ENCODE data around the gene IMP4.
A peak's percentile ranks its signal among the peaks of the same experiment; 100 is the strongest.
"Not testable (repeated sequence)": the region's sequence is repeated elsewhere in the genome, so short reads cannot be mapped to it uniquely, and the experiment has no call there.

IMP4 gene, protein sequence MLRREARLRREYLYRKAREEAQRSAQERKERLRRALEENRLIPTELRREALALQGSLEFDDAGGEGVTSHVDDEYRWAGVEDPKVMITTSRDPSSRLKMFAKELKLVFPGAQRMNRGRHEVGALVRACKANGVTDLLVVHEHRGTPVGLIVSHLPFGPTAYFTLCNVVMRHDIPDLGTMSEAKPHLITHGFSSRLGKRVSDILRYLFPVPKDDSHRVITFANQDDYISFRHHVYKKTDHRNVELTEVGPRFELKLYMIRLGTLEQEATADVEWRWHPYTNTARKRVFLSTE

DNA sequence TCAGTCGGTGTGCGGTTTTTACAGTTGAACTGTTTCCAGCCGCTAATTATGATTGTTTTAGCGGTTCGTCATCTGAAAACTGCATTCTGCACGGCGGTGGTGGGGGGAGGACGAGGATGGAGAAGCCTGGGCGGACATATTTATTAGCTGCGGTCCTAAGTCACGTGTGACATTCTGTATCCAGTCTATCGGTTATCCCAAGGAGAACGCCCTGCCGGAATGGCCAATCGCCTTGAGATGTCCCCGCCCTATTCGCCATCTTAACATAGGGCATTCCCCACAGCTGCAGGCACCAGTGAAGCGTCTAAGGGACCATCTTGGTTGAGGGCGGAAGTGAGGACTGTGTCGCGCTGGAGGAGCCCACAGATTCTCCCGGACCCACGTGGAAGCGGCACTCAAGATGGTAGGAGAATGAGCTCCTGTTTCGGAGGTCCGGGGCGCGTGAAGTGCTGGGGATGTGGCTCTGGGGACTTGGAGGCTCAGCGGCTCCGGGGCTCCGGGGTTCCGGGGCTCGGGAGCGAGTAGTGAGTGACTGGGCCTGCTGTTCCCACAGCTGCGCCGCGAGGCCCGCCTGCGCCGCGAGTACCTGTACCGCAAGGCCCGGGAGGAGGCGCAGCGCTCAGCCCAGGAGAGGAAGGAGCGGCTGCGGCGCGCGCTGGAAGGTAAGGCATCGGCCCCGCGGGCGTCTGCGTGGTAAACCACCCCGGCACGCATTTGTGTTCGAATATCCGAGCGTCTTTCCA lies at the start of gene IMP4:
Gene IMP4 (plus strand): TSS at position 365 of the 743 bp plus-strand sequence. CDS start 36 bp downstream, at position 401.
- DNase-seq (ENCODE audit: low spot score) = peak; percentile 99

DNA sequence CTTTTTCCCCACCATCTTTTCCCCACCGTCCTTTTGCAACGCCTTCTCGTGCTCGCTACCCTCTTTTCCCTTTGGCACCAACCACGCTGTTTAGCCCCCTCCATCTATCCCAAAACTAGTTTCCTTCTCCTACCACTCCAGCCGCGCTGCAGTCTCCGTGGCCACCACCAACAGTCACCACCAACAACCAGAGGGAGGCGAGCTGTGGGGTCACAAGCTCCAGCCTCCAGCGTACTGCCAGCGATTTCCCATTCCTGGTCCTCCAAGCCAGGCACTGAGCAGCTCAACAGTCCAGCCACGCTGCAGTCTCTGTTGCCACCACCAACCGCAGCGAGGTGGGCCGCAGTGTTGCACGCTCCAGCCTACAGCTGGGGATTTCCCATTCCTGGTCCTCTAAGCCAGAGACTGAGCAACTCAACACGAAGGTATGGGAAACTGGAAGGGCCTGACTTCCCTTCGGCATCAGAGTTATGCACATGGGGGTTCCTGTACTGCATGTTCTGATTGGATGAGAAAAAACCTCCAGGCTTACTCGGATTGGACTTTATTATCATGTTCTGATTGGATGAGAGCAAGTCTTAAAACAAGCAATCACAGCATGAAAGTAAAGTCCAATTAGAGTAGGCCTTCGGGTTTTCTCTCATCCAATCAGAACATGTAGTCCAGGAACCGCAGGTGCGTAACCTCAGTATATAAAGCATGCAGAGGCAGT lies 42.3 kb upstream of the IMP4 start:
- no peak for DNase-seq (ENCODE audit: low spot score)

GRCh38 chr2:130300970-130301348 lies 41.7 kb upstream of the IMP4 start:
- DNase-seq (ENCODE audit: low spot score) = no peak

DNA sequence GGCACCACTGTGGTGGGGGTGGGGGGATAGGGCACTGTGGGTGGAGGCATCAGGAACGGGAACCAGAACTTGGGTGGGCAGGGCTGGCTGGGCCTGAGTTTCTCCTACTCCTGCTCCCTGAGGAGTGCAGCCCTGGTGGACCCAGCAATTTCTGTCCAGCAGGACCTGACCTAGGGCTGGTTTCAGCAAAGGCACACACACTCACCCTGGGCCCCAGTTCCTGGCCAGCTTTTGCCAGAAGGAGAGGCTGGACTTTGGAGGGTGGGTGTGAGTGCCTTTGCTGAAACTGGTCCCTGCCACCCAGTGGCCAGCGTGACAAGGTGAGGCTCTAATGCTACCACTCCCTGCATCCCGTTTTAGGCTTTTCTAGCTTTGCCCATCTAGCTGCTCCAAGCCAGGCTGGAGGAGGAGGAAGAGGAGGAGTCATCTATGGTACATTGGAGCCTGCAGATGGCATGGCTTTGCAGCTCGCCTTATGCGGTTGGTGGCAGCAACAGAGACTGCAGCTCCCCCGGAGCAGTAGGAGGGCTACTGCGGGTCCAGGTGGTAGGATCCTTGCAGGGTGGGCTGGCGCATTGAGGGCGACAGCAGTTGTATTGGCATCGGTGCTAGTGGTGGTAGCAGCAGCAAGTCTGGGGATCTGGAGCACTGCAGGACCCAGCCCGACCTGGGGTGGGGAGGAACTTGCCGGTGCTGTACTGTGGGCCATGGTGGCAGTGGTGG lies 40.4 kb upstream of the IMP4 start:
- no peak for DNase-seq (ENCODE audit: low spot score)

DNA sequence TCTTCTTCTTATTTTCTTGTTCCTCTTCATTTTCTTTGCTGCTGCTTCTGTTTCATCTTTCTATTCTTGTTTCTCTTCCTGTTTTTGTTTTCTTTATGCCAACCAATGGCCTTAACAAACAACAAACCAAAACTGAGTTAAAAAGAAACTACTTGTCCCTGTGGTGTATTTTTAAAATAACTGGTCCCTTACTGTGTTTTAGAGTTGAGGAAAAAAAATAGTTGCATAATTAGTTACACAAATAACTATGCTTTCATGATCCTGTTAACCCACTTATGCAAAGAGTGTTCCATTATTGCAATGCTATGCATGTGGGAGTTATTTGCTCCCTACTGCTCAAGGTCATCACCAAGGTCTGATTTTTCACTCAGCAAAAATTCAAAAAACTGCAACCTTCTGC lies 39.5 kb upstream of the IMP4 start:
- DNase-seq (ENCODE audit: low spot score) = no peak

DNA sequence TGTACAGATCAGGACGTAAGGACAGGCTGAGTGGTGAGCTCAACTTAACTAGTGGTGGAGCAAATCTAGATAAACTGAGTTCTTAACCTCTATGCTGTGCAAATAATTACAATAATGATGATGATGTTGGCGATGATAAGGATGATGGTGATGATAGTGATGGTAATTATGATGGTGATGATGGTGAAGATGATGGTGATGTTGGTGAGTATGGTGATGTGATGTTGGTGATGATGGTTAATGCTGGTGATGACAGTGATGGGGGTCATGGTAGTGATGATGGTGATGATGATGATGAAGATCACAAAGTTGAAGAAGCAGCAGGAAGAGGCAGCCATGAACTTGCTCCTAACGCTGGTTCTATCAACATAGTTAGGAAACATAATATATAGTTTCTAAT lies 38.0 kb upstream of the IMP4 start:
- DNase-seq (ENCODE audit: low spot score) = no peak

DNA sequence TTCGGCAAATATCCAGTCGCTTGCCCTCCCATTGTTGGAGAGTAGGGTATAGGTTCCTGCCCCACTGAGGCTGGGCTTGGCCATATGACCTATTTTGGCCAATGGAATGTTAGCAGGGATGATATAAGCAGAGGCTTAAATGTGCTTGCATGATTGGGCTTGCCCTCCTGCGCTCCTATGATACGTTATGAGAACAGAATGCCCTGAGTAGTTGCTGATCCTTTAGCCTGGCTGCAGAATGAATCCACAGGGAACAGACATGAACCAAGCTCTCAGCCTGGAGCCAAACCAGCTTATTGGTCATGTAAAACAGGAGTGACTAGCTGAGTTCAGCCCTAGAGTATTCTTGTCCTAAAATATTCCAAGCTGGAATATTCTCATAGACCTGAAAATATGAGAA lies 34.8 kb upstream of the IMP4 start:
- DNase-seq (ENCODE audit: low spot score) = no peak

- no peak for DNase-seq (ENCODE audit: low spot score)
Observed at GRCh38 chr2:130310881-130311280, 31.8 kb upstream of the IMP4 start.

- no peak for DNase-seq (ENCODE audit: low spot score)
Observed at GRCh38 chr2:130313812-130314334, 28.8 kb upstream of the IMP4 start.

GRCh38 chr2:130314377-130314776 lies 28.3 kb upstream of the IMP4 start:
- DNase-seq (ENCODE audit: low spot score) = no peak

DNA sequence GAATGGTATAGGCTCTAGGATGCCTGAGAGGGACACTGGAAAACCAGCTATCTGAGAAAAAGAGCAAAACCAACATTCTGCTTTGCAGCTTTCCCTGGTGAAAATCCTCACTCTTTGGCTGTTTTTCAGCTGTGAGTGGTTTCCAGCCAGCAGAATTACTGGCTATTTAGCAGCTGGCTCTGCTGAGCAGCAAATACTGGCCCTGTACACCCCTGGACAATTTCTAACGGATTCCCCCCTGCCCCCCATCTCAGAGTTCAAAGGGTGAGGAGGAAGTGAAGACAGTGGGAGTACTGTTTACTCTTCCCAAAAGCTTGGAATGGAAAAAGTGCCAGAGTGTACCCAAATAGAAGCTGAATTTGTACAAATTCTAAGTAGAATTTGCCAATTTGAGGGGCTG lies 26.1 kb upstream of the IMP4 start:
- DNase-seq (ENCODE audit: low spot score) = no peak

DNA sequence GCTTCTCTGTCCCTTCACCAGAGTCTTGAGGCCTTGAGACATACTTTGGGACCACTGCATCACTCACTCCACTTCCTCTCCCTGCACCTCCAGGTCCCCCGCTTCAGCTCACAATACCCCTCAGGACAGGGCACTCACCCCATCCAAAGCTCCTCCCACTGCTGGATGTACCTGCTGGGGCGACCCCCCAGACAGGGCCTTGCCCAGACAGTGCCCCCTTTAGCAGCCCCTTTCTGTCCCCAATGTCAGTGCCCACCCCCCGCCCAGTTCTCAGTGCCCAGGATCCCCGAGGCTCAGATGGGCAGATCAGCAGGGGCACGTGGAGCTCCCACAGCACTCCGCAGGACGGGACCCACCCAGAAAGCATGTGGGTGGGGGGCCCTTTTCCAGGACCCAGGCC lies 23.8 kb upstream of the IMP4 start:
- DNase-seq (ENCODE audit: low spot score) = no peak

- no peak for DNase-seq (ENCODE audit: low spot score)
Observed at GRCh38 chr2:130319536-130319935, 23.2 kb upstream of the IMP4 start.

DNA sequence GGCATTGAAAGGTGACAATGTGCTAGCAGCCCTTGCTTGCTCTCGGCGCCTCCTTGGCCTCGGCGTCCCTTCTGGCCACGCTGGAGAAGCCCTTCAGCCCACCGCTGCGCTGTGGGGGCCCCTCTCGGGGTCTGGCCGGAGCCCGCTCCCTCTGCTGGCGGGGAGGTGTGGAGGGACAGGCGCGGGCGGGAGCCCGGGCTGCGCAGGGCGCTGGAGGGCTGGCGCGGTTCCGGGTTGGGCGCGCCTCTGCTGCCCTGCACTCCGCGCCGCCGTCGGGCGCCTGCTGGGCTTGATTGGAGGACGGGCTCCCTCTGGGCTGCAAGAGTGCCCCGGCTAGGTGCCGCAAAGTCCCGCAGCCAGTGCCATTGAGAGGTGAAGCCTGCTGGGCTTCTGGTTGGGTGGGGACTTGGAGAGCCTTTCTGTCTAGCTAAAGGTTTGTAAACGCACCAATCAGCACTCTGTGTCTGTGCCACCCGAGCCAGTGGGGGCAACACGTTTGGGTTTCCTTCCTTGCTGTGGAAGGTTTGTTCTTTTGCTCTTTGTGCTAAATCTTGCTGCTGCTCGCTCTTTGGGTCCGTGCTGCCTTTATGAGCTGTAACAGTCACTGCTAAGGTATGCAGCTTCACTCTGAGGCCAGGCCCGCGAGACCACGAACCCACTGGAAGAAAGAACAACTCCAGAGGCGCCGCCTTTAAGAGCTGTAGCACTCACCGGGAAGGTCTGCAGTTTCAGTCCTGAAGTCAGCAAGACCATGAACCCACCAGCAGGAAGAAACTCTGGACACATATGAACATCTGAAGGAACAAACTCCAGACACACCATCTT lies 14.8 kb upstream of the IMP4 start:
- DNase-seq (ENCODE audit: low spot score) = no peak

DNA sequence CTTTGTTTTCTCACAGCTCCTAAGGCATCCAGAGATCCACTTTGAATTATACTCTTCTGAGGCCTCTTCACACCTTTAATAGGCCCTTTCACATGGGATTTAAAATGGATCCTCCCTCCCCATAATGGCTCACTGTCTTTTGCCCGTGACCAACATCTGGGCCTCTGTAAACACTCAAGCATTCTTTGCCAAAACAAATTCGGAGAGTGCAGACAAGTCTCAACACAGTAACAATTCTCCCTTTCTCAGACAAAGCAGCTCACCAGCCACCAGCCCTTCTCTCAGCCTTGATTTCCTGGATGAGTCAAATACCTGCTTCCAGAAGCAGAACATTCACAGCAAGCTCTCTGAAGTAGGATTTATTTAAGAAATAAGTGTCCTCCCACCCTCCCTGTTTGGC lies 14.0 kb upstream of the IMP4 start:
- DNase-seq (ENCODE audit: low spot score) = no peak

GRCh38 chr2:130332271-130333073 lies 10.2 kb upstream of the IMP4 start:
- peak; percentile 80 for DNase-seq (ENCODE audit: low spot score)

DNA sequence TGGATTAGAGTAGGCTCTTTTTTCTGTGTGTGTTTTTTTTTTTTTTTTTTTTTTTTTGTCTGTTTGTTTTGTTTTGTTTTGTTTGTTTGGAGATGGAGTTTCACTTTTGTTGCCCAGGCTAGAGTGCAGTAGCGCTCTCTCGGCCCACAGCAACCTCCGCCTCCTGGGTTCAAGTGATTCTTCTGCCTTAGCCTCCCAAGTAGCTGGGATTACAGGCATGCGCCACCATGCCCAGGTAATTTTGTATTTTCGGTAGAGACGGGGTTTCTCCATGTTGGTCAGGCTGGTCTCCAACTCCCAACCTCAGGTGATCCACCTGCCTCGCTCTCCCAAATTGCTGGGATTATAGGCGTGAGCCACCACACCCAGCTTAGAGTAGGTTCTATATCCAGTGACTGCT lies 9.4 kb upstream of the IMP4 start:
- DNase-seq (ENCODE audit: low spot score) = not testable (repeated sequence)

DNA sequence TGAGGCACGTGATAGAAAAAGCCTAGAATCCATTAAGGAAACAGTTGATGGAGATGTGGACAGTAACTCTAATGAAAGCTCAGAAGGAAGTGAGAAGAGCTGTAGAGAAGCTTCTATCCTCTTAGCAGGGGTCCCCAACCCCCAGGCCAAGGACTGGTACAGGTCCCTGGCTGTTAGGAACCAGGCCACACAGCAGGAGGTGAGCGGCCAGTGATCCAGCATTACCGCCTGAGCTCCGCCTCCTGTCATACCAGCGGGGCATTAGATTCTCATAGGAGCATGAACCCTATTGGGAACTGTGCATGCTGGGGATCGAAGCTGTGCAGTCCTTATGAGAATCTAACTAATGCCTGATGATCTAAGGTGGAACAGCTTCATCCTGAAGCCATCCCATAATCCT lies 8.7 kb upstream of the IMP4 start:
- DNase-seq (ENCODE audit: low spot score) = no peak

DNA sequence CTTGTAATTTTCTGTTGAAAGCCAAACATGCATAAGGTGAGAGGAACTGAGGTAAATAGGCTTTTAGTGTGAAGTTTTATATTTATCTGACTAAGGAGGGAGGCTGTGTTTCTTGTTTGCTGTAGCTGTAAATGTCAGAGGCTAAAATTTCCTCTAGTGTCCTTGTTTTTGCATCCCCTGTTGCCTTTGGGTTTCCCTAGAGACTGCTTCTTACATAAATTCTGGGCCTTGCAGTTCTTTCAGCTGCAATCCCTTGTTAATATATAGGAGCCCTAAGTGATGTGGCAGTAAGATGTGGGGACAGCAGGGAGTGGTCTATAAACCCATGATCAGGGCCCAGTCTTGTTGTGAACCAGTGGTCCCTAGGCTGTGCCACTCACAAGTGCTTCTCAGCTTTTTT lies 7.5 kb upstream of the IMP4 start:
- no peak for DNase-seq (ENCODE audit: low spot score)

- DNase-seq (ENCODE audit: low spot score) = no peak
Observed at GRCh38 chr2:130336150-130336876, 6.4 kb upstream of the IMP4 start.
